Thoracic aorta endothelial cell (primary cell): ENCODE results near the gene CALHM6. TPM values are rescaled to one million over a fixed set of nuclear protein-coding genes. Genes with fewer than 3 reads are reported as not detected.

ENCODE experiments used
- total RNA-seq: library from RNA; depleted of rRNA; stranded (reverse); fragments of >200 nt; gene quantifications from 2 replicates; pipeline ENCODE4 v1.2.3, GENCODE V29; 2012

Gene CALHM6
- total RNA-seq, result 0.13 and 0.50 TPM in 2 replicates

DNA sequence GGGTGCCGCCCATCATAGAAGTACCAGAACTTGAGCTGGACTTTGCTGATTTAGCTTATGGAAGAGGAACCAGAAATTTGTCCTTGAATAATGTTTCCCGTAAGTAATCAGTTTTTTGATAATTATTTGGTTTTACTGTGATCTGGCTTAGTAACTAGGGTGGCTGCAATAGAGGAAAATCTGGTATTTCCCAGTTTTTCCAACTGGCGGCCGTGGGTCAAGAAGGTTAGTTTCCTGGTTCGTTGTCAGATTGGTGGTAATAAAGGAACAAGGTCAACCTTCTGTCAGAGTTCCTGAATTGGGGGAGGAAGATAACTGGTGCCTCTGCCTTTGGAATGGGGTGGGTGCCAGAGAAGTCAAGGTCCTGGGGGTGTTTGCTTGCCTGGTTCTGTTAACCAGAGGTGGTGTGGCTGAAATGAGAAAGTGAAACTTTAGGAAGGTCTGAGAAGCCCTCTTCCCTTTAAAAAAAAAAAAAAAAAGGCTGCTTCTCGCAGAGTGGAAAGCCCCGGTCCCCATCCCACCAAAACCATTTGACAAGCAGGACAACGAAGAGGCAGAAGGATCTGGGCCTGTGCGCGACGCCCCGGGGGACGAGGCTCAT, at the start of gene CALHM6:
CALHM6 (plus strand) TSS at position 45 of the 601 bp plus-strand sequence; CDS start at position 600, 555 bp downstream.

DNA sequence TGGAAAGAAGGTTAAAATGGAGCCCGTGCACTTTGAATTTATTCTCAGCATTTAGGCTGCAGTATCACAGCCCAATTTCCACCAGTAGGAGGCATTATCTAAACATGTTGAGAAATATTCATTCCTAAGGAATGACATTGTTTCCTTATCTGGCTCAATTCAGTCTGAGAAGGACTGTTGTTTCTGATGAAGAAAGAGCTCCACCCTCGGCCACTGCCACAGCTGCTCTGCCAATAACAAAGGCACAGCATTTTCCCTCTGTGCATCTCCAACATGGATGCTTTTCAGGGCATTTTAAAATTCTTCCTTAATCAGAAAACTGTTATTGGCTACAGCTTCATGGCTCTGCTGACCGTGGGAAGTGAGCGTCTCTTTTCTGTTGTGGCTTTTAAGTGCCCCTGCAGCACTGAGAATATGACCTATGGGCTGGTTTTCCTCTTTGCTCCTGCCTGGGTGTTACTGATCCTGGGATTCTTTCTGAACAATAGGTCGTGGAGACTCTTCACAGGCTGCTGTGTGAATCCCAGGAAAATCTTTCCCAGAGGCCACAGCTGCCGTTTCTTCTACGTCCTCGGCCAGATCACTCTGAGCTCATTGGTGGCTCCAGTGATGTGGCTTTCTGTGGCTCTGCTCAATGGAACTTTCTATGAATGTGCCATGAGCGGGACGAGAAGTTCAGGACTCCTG, 50.4 kb downstream of the CALHM6 start, which contains the start of gene CALHM5:
CALHM5 (plus strand) TSS at position 216 of the 687 bp plus-strand sequence; CDS start at position 274, 58 bp downstream.

Other genes with a start within 250 kb of the CALHM6 start
- 16.8 and 21.1 TPM in 2 replicates for gene TSPYL4, start 207.3 kb upstream of the CALHM6 start, total RNA-seq
- 64.1 and 79.5 TPM in 2 replicates for gene TSPYL1, start 181.4 kb upstream of the CALHM6 start, total RNA-seq
- 33.0 and 41.6 TPM in 2 replicates for gene DSE, start 90.4 kb upstream of the CALHM6 start, total RNA-seq
- 7.7 and 9.3 TPM in 2 replicates for gene CALHM5, start 50.3 kb downstream of the CALHM6 start, total RNA-seq
- 0.13 and 0.22 TPM in 2 replicates for gene TRAPPC3L, start 84.3 kb downstream of the CALHM6 start, total RNA-seq
- 0.13 and 0.22 TPM in 2 replicates for gene CALHM4, start 92.4 kb downstream of the CALHM6 start, total RNA-seq
- gene RWDD1, start 110.1 kb downstream of the CALHM6 start, total RNA-seq, result 51.9 and 54.1 TPM in 2 replicates
- gene RSPH4A, start 155.1 kb downstream of the CALHM6 start, total RNA-seq, result not detected in 2 replicates
- 15.1 and 18.2 TPM in 2 replicates for gene ZUP1, start 207.4 kb downstream of the CALHM6 start, total RNA-seq
- gene KPNA5, start 219.8 kb downstream of the CALHM6 start, total RNA-seq, result 13.2 and 14.1 TPM in 2 replicates